ENCODE results near the gene CNN1. TPM values are rescaled to one million over a fixed set of nuclear protein-coding genes. Genes with fewer than 3 reads are reported as not detected.

Gene CNN1
- total and polyA plus RNA-seq, 2 of the 13 experiments (the other 11 are each of a cell fraction or from before 2014, with no cell fraction given), result 0.70 to 1.1 TPM

DNA sequence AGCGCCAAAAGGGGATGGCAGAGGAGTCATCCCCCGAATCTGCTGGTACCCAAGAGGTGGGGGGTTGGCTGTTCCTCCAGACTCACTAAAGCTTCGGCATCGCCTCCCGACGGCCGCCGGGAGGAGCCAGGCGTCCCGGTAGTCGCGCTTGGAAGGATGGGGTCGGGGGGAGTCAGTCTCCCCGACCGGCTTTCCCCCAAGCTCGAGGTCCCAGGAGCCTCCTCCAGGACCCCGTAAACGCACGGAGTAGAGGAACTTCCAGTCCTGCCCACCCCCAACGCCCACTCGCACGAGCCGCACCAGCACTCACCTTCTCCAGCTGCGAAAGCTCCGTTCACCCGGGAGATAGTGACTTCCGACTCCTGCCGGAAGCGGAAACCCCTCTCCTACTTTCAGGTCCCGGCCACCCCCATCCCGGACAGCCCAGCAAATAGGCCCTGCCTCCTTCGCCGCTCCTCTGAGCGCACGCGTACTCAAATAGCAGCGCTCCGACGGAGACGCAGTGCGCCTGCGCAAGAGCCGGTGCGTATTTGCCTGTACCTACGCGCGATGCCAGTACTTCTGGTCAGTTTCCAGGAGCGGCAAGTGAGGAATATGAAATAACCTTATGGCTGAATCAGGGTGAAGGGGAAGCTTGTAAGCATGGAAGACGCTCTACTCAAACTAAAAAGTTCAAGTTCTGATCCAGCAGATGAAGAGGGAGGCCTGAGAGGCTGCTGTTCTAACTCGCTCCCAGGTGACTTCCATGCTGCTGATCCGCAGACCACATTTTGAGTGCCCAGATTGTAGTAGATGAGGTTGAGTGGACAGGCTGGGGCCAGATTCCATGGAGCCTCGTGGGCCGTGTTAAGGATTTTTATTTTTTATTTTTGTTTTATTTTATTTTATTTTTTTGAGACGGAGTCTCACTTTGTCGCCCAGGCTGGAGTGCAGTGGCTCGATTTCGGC lies 20.5 kb downstream of the CNN1 start, which contains the start of gene ELOF1 (continued):
- TF ChIP-seq MNT (IDR thresholded peaks at IDR 0.05) (peak; percentile 23; the same call in 1 of the 2 replicates), ZNF224 (CRISPR knock-in tag; IDR thresholded peaks at IDR 0.05) (no peak), KAT8 (CRISPR knock-in tag; IDR thresholded peaks at IDR 0.05) (peak; percentile 92), ZNF383 (CRISPR knock-in tag; IDR thresholded peaks at IDR 0.05; ENCODE audit: borderline replicate concordance) (no peak), GTF2F1 (IDR thresholded peaks at IDR 0.05; ENCODE audit: low read length) (no peak), SAFB2 (CRISPR knock-in tag; IDR thresholded peaks at IDR 0.05; ENCODE audit: borderline replicate concordance, low read depth) (0 out of 2 replicates have a peak, but pooled peaks have one; percentile 57), SP2 (CRISPR knock-in tag; IDR thresholded peaks at IDR 0.05) (peak; percentile 56; the same call in 1 of the 2 replicates), TOPORS (CRISPR knock-in tag; IDR thresholded peaks at IDR 0.05) (no peak), SMAD3 (CRISPR knock-in tag; IDR thresholded peaks at IDR 0.05) (peak; percentile 77), ZNF569 (CRISPR knock-in tag; IDR thresholded peaks at IDR 0.05; ENCODE audit: borderline replicate concordance) (no peak), ZNF550 (CRISPR knock-in tag; IDR thresholded peaks at IDR 0.05; ENCODE audit: borderline replicate concordance) (no peak), ZNF674 (CRISPR knock-in tag; IDR thresholded peaks at IDR 0.05; ENCODE audit: low read depth) (no peak), FOXP1 (IDR thresholded peaks at IDR 0.05) (no peak), FOXP1 (CRISPR knock-in tag; IDR thresholded peaks at IDR 0.05) (no peak), ZNF317 (CRISPR knock-in tag; IDR thresholded peaks at IDR 0.05) (0 out of 2 replicates have a peak, but pooled peaks have one; percentile 75), MAFG (CRISPR knock-in tag; IDR thresholded peaks at IDR 0.05) (no peak), REL (CRISPR knock-in tag; conservative IDR thresholded peaks at IDR 0.05) (no peak), EP300 (IDR thresholded peaks at IDR 0.05; ENCODE audit: low read depth in 2 of 2, low read length in 2 of 2) (no peak), EP300 (CRISPR knock-in tag; IDR thresholded peaks at IDR 0.05; ENCODE audit: borderline replicate concordance) (no peak), XRCC5 (optimal IDR thresholded peaks at IDR 0.05; ENCODE audit: low read length) (peak; percentile 78), ZNF460 (CRISPR knock-in tag; IDR thresholded peaks at IDR 0.05; ENCODE audit: borderline replicate concordance) (no peak; the same call in 1 of the 2 replicates), BHLHE40 (IDR thresholded peaks at IDR 0.05; ENCODE audit: low read length) (no peak)
- TF ChIP-seq, protein P1, sequence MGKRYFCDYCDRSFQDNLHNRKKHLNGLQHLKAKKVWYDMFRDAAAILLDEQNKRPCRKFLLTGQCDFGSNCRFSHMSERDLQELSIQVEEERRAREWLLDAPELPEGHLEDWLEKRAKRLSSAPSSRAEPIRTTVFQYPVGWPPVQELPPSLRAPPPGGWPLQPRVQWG (CRISPR knock-in tag; IDR thresholded peaks at IDR 0.05; ENCODE audit: borderline replicate concordance, low read depth), result no peak
- TF ChIP-seq, protein P2, sequence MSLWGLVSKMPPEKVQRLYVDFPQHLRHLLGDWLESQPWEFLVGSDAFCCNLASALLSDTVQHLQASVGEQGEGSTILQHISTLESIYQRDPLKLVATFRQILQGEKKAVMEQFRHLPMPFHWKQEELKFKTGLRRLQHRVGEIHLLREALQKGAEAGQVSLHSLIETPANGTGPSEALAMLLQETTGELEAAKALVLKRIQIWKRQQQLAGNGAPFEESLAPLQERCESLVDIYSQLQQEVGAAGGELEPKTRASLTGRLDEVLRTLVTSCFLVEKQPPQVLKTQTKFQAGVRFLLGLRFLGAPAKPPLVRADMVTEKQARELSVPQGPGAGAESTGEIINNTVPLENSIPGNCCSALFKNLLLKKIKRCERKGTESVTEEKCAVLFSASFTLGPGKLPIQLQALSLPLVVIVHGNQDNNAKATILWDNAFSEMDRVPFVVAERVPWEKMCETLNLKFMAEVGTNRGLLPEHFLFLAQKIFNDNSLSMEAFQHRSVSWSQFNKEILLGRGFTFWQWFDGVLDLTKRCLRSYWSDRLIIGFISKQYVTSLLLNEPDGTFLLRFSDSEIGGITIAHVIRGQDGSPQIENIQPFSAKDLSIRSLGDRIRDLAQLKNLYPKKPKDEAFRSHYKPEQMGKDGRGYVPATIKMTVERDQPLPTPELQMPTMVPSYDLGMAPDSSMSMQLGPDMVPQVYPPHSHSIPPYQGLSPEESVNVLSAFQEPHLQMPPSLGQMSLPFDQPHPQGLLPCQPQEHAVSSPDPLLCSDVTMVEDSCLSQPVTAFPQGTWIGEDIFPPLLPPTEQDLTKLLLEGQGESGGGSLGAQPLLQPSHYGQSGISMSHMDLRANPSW (CRISPR knock-in tag; IDR thresholded peaks at IDR 0.05; ENCODE audit: borderline replicate concordance), result no peak
- TF ChIP-seq, protein P3, sequence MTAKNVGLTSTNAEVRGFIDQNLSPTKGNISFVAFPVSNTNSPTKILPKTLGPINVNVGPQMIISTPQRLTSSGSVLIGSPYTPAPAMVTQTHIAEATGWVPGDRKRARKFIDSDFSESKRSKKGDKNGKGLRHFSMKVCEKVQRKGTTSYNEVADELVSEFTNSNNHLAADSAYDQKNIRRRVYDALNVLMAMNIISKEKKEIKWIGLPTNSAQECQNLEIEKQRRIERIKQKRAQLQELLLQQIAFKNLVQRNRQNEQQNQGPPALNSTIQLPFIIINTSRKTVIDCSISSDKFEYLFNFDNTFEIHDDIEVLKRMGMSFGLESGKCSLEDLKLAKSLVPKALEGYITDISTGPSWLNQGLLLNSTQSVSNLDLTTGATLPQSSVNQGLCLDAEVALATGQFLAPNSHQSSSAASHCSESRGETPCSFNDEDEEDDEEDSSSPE (CRISPR knock-in tag; IDR thresholded peaks at IDR 0.05), result peak; percentile 62

All from HepG2 (cell line).